HEK293T (cell line): ENCODE results near the gene RELT.

Source experiments
- CTCF ChIA-PET: fragments of 350-600 bp; formaldehyde crosslinking; extraction: SDS; loops from one replicate; lab custom pipeline; 2021; ENCODE audit warnings: antibody characterized with exemption, inconsistent platforms; lab: Yijun Ruan, JAX
- POLR2A ChIA-PET: fragments of 350-600 bp; formaldehyde crosslinking; extraction: SDS; loops from one replicate; lab custom pipeline; 2020; ENCODE audit warnings: antibody characterized with exemption, inconsistent platforms; lab: Yijun Ruan, JAX
- DNase-seq: peaks from one replicate; pipeline ENCODE4 v3.0.0; 2012; ENCODE audit warnings: mixed read lengths; ENCODE audit errors: extremely low spot score
- ARNT ChIP-seq: fragments of 450-650 bp; IDR thresholded peaks from 2 replicates; pipeline ENCODE4 v1.6.1; 2017; ENCODE audit warnings: mild to moderate bottlenecking
- BHLHE40 ChIP-seq: fragments of 450-650 bp; IDR thresholded peaks from 2 replicates; pipeline ENCODE4 v1.6.1; 2016; ENCODE audit warnings: mild to moderate bottlenecking, moderate library complexity, borderline replicate concordance
- CTBP1 ChIP-seq: fragments of 450-650 bp; IDR thresholded peaks from 2 replicates; pipeline ENCODE4 v1.6.1; 2016; ENCODE audit warnings: borderline replicate concordance
- ELF4 ChIP-seq: fragments of 450-650 bp; IDR thresholded peaks from 2 replicates; pipeline ENCODE4 v1.6.1; 2017; ENCODE audit warnings: antibody characterized with exemption
- FOXA1 ChIP-seq: fragments of 450-650 bp; IDR thresholded peaks from 2 replicates; pipeline ENCODE4 v1.6.1; 2016; ENCODE audit warnings: mild to moderate bottlenecking
- FOXK2 ChIP-seq: fragments of 450-650 bp; IDR thresholded peaks from 2 replicates; pipeline ENCODE4 v1.6.1; 2016; ENCODE audit warnings: mild to moderate bottlenecking
- FOXM1 ChIP-seq: fragments of 450-650 bp; IDR thresholded peaks from 2 replicates; pipeline ENCODE4 v1.6.1; 2017; ENCODE audit warnings: mild to moderate bottlenecking, borderline replicate concordance
- HDGF ChIP-seq: fragments of 450-650 bp; IDR thresholded peaks from 2 replicates; pipeline ENCODE4 v1.6.1; 2017; ENCODE audit warnings: antibody characterized with exemption, borderline replicate concordance
- L3MBTL2 ChIP-seq: fragments of 450-650 bp; conservative IDR thresholded peaks from 2 replicates; pipeline ENCODE4 v1.6.1; 2016; ENCODE audit warnings: mild to moderate bottlenecking
- LEF1 ChIP-seq: fragments of 450-650 bp; IDR thresholded peaks from 2 replicates; pipeline ENCODE4 v1.6.1; 2017; ENCODE audit warnings: mild to moderate bottlenecking, borderline replicate concordance
- NFRKB ChIP-seq: fragments of 450-650 bp; IDR thresholded peaks from 2 replicates; pipeline ENCODE4 v1.6.1; 2016; ENCODE audit warnings: mild to moderate bottlenecking, moderate library complexity
- PKNOX1 ChIP-seq: fragments of 450-650 bp; IDR thresholded peaks from 2 replicates; pipeline ENCODE4 v1.6.1; 2016
- SP1 ChIP-seq: fragments of 450-650 bp; IDR thresholded peaks from 2 replicates; pipeline ENCODE4 v1.6.1; 2017
- SUZ12 ChIP-seq: fragments of 450-650 bp; IDR thresholded peaks from 2 replicates; pipeline ENCODE4 v1.6.1; 2016; ENCODE audit warnings: mild to moderate bottlenecking
- TARDBP ChIP-seq: fragments of 450-650 bp; IDR thresholded peaks from 2 replicates; pipeline ENCODE4 v1.6.1; 2016
- ZNF384 ChIP-seq: fragments of 450-650 bp; IDR thresholded peaks from 2 replicates; pipeline ENCODE4 v1.6.1; 2016

RELT gene

GRCh38 chr11:73380897-73381410 is 4.8 kb downstream of the RELT start:
- POLR2A ChIA-PET, result no interaction called here
- no peak for TF ChIP-seq PKNOX1
- no peak for TF ChIP-seq TARDBP
- TF ChIP-seq SUZ12, result no peak
- no peak for TF ChIP-seq HDGF
- TF ChIP-seq LEF1, result no peak
- no peak for DNase-seq
- CTCF ChIA-PET, result no interaction called here

- TF ChIP-seq BHLHE40, result no peak
- TF ChIP-seq NFRKB, result no peak
- no peak for TF ChIP-seq ARNT
- no peak for TF ChIP-seq PKNOX1
- no peak for TF ChIP-seq HDGF
- TF ChIP-seq TARDBP, result no peak
- no peak for TF ChIP-seq SUZ12
- no peak for TF ChIP-seq FOXK2
- TF ChIP-seq ZNF384, result no peak
- no peak for TF ChIP-seq SP1
- TF ChIP-seq L3MBTL2, result no peak
- TF ChIP-seq CTBP1, result no peak
- TF ChIP-seq ELF4, result no peak
- TF ChIP-seq FOXA1, result no peak
- TF ChIP-seq LEF1, result no peak
- TF ChIP-seq FOXM1, result no peak
- POLR2A ChIA-PET, result no interaction called here
- CTCF ChIA-PET, result interaction anchor here (0.8 to 1.0 kb wide), 2 partner anchors 12 to 30 kb away, joined by 3 read pairs; no protein-coding TSS in a partner anchor
- DNase-seq, result no peak
These were observed 5.4 kb downstream of the RELT start for GRCh38 chr11:73381589-73381988.

GRCh38 chr11:73382183-73382582 is 6.0 kb downstream of the RELT start:
- DNase-seq, result no peak
- ChIA-PET POLR2A (no interaction called here), CTCF (interaction anchor here (0.8 to 1.0 kb wide), 2 partner anchors 12 to 31 kb away, joined by 3 read pairs; no protein-coding TSS in a partner anchor)
- TF ChIP-seq SUZ12, result no peak
- TF ChIP-seq ZNF384, result no peak
- TF ChIP-seq CTBP1, result no peak
- TF ChIP-seq FOXM1, result no peak
- TF ChIP-seq FOXK2, result no peak
- no peak for TF ChIP-seq ELF4
- no peak for TF ChIP-seq L3MBTL2
- TF ChIP-seq SP1, result no peak
- TF ChIP-seq NFRKB, result no peak
- no peak for TF ChIP-seq HDGF
- no peak for TF ChIP-seq BHLHE40
- no peak for TF ChIP-seq LEF1
- no peak for TF ChIP-seq TARDBP
- no peak for TF ChIP-seq PKNOX1
- no peak for TF ChIP-seq ARNT
- TF ChIP-seq FOXA1, result no peak

- ChIA-PET POLR2A (no interaction called here), CTCF (interaction anchor here (1.0 kb wide), 1 partner anchor 31 kb away, joined by 3 read pairs; no protein-coding TSS in a partner anchor)
- DNase-seq, result no peak
- no peak for TF ChIP-seq L3MBTL2
- TF ChIP-seq ZNF384, result no peak
- no peak for TF ChIP-seq FOXA1
- TF ChIP-seq ELF4, result no peak
- no peak for TF ChIP-seq FOXM1
- no peak for TF ChIP-seq PKNOX1
- no peak for TF ChIP-seq HDGF
- no peak for TF ChIP-seq BHLHE40
- no peak for TF ChIP-seq LEF1
- TF ChIP-seq NFRKB, result no peak
- TF ChIP-seq SUZ12, result no peak
These were observed 6.5 kb downstream of the RELT start for GRCh38 chr11:73382747-73383146.

GRCh38 chr11:73383249-73384124 is 7.3 kb downstream of the RELT start:
- CTCF ChIA-PET, result interaction anchor here (1.0 to 2.7 kb wide), 3 partner anchors 9 to 32 kb away, joined by 3 to 14 read pairs (median 5); no protein-coding TSS in a partner anchor
- no peak for TF ChIP-seq FOXM1
- TF ChIP-seq BHLHE40, result no peak
- TF ChIP-seq FOXA1, result no peak
- no peak for TF ChIP-seq TARDBP
- DNase-seq, result no peak
- POLR2A ChIA-PET, result no interaction called here

- CTCF ChIA-PET, result interaction anchor here (1.3 to 2.7 kb wide), 2 partner anchors 9 to 10 kb away, joined by 5 to 14 read pairs; no protein-coding TSS in a partner anchor
- TF ChIP-seq ELF4 (no peak), HDGF (no peak), BHLHE40 (no peak), SP1 (no peak), FOXA1 (no peak), ARNT (no peak), FOXK2 (no peak), LEF1 (no peak), ZNF384 (no peak), CTBP1 (no peak), SUZ12 (no peak), FOXM1 (no peak)
- DNase-seq, result no peak
- POLR2A ChIA-PET, result no interaction called here
These were observed 7.9 kb downstream of the RELT start for GRCh38 chr11:73384125-73384441.
